GM23338 (cell line): ENCODE data around the gene WWOX. TPM values are rescaled to one million over a fixed set of nuclear protein-coding genes. Genes with fewer than 3 reads are reported as not detected.

Source experiments
- ATAC-seq: fragments of 200-7000 bp; cut with Tn5 transposase; 3 replicates; pipeline ENCODE4 v1.9.1; 2020
- DNase-seq: peaks from one replicate; pipeline ENCODE4 v3.0.0-alpha.2; 2015; ENCODE audit warnings: low spot score
- H2AFZ ChIP-seq: fragments of 200-600 bp; sonication (generic); 2 replicates; pipeline ENCODE4 v1.8.0; 2016; ENCODE audit warnings: antibody characterized with exemption, mild to moderate bottlenecking, moderate library complexity
- H3F3A ChIP-seq: fragments of 200-600 bp; sonication (generic); replicated peaks from 2 replicates; pipeline ENCODE4 v1.8.0; 2017; ENCODE audit warnings: antibody characterized with exemption, mixed run types, low read depth
- H3K27ac ChIP-seq: fragments of 200-600 bp; sonication (generic); 2 replicates; pipeline ENCODE4 v1.6.1; 2016; ENCODE audit warnings: low read depth
- H3K27me3 ChIP-seq: fragments of 200-600 bp; sonication (generic); 2 replicates; pipeline ENCODE4 v1.8.0; 2016; ENCODE audit warnings: mild to moderate bottlenecking, mixed run types, moderate library complexity; ENCODE audit not compliant: insufficient read depth
- H3K36me3 ChIP-seq: fragments of 200-600 bp; sonication (generic); 2 replicates; pipeline ENCODE4 v1.8.0; 2016; ENCODE audit warnings: mild to moderate bottlenecking; ENCODE audit not compliant: insufficient read depth
- H3K4me1 ChIP-seq: fragments of 200-600 bp; sonication (generic); 2 replicates; pipeline ENCODE4 v1.8.0; 2016; ENCODE audit warnings: mild to moderate bottlenecking, moderate library complexity; ENCODE audit not compliant: insufficient read depth
- H3K4me2 ChIP-seq: fragments of 200-600 bp; sonication (generic); 2 replicates; pipeline ENCODE4 v1.7.1; 2017; ENCODE audit warnings: mixed run types
- H3K4me3 ChIP-seq: fragments of 200-600 bp; sonication (generic); 2 replicates; pipeline ENCODE4 v1.6.1; 2016; ENCODE audit warnings: mixed run types
- H3K79me2 ChIP-seq: fragments of 200-600 bp; sonication (generic); replicated peaks from 2 replicates; pipeline ENCODE4 v1.8.0; 2017; ENCODE audit warnings: mild to moderate bottlenecking; ENCODE audit not compliant: insufficient read depth
- H3K9me2 ChIP-seq: fragments of 200-600 bp; sonication (generic); 2 replicates; pipeline ENCODE4 v1.8.0; 2017; ENCODE audit not compliant: insufficient read depth
- H4K20me1 ChIP-seq: fragments of 200-600 bp; sonication (generic); replicated peaks from 2 replicates; pipeline ENCODE4 v1.8.0; 2017; ENCODE audit warnings: mild to moderate bottlenecking; ENCODE audit not compliant: insufficient read depth
- H3K27ac Mint-ChIP-seq: 2 replicates; pipeline ENCODE4 v1.8.0; 2020; ENCODE audit warnings: inconsistent platforms, mild to moderate bottlenecking, moderate library complexity, mixed read lengths
- H3K27me3 Mint-ChIP-seq: 3 replicates; pipeline ENCODE4 v1.8.0; 2022; ENCODE audit warnings: low read depth, mild to moderate bottlenecking, moderate library complexity, mixed read lengths, inconsistent platforms; ENCODE audit not compliant: insufficient read depth, poor library complexity
- H3K36me3 Mint-ChIP-seq: 3 replicates; pipeline ENCODE4 v1.8.0; 2021; ENCODE audit warnings: low read depth, mild to moderate bottlenecking, inconsistent platforms, moderate library complexity, mixed read lengths
- H3K4me1 Mint-ChIP-seq: 3 replicates; pipeline ENCODE4 v1.8.0; 2020; ENCODE audit warnings: mild to moderate bottlenecking, inconsistent platforms, mixed read lengths
- H3K4me3 Mint-ChIP-seq: 3 replicates; pipeline ENCODE4 v1.8.0; 2021; ENCODE audit warnings: moderate library complexity, mild to moderate bottlenecking, inconsistent platforms, mixed read lengths
- H3K9me3 Mint-ChIP-seq: 3 replicates; pipeline ENCODE4 v1.8.0; 2020; ENCODE audit warnings: moderate library complexity, mild to moderate bottlenecking, inconsistent platforms, mixed read lengths
- EZH2phosphoT487 ChIP-seq: fragments of 200-600 bp; sonication (generic); IDR thresholded peaks from one replicate; pipeline ENCODE4 v1.8.1; 2018; ENCODE audit warnings: antibody characterized with exemption; ENCODE audit not compliant: unreplicated experiment
- JUNB ChIP-seq: IDR thresholded peaks from one replicate; pipeline ENCODE4 v1.6.1; 2016; ENCODE audit warnings: antibody characterized with exemption; ENCODE audit not compliant: unreplicated experiment
- NANOG ChIP-seq: IDR thresholded peaks from 2 replicates; pipeline ENCODE4 v1.6.1; 2016; ENCODE audit warnings: antibody characterized with exemption, borderline replicate concordance
- POLR2AphosphoS5 ChIP-seq: IDR thresholded peaks from 2 replicates; pipeline ENCODE4 v1.6.1; 2016; ENCODE audit warnings: antibody characterized with exemption, low read depth
- STAT1 ChIP-seq: IDR thresholded peaks from one replicate; pipeline ENCODE4 v1.6.1; 2016; ENCODE audit warnings: antibody characterized with exemption; ENCODE audit not compliant: unreplicated experiment
- ZNF114 ChIP-seq: fragments of 250-450 bp; sonication (Bioruptor Pico); IDR thresholded peaks from 2 replicates; pipeline ENCODE4 v1.5.0; 2020; ENCODE audit warnings: mild to moderate bottlenecking, moderate library complexity
- ZNF331 ChIP-seq: fragments of 250-450 bp; sonication (Bioruptor Pico); IDR thresholded peaks from 2 replicates; pipeline ENCODE4 v1.5.0; 2020; ENCODE audit warnings: low read depth, mild to moderate bottlenecking, moderate library complexity
- polyA plus RNA-seq: library from polyadenylated mRNA; unstranded; fragments of >200 nt; fragmentation: Nextera tagmentation; extraction: Ambion mirVana; gene quantifications from 2 replicates; pipeline ENCODE4 v1.2.1, GENCODE V29; 2016
- total RNA-seq: library from RNA; depleted of rRNA; stranded (reverse); fragments of >200 nt; shearing (Covaris generic); gene quantifications from 2 replicates; pipeline ENCODE4 v1.2.3, GENCODE V29; 2014
- TF ChIP-seq, protein P1 (sequence below), 2 experiments: fragments of 200-600 bp in 1 of 2; sonication (generic) in 1 of 2; conservative IDR thresholded peaks; 2 replicates each; pipeline versions ENCODE4 v1.5.1 to v1.6.1; 2016 to 2017; ENCODE audit warnings: antibody characterized with exemption in 2 of 2, low read depth in 2 of 2, mild to moderate bottlenecking in 2 of 2, moderate library complexity in 1 of 2
- TF ChIP-seq, protein P2 (sequence below): IDR thresholded peaks from 2 replicates; pipeline ENCODE4 v1.6.1; 2016; ENCODE audit warnings: antibody characterized with exemption
- TF ChIP-seq, protein P3 (sequence below): fragments of 250-450 bp; sonication (Bioruptor Pico); IDR thresholded peaks from 2 replicates; pipeline ENCODE4 v1.5.0; 2020; ENCODE audit warnings: mild to moderate bottlenecking, moderate library complexity
- TF ChIP-seq, protein P4 (sequence below): IDR thresholded peaks from one replicate; pipeline ENCODE4 v1.6.1; 2018; ENCODE audit warnings: antibody characterized with exemption; ENCODE audit not compliant: unreplicated experiment

The WWOX gene
- total and polyA plus RNA-seq, 2 experiments from 2014 or later = 10.0 to 19.3 TPM

- Mint-ChIP-seq H3K4me1 (peaks cover 11% of the 10 kb centered on the region), H3K27me3 (peaks cover 5% of the 10 kb centered on the region), H3K36me3 (no peaks in the 10 kb centered on the region), H3K4me3 (no peak overlapping the region), H3K9me3 (no peaks in the 10 kb centered on the region), H3K27ac (no peak overlapping the region)
- no peaks in the 10 kb centered on the region for H3K27me3 ChIP-seq
- H3K4me2 ChIP-seq = no peak overlapping the region
- peaks cover 10% of the 10 kb centered on the region; the same call in 1 of the 2 replicates for H3K4me1 ChIP-seq
- H3K4me3 ChIP-seq = no peak overlapping the region
- ATAC-seq (no peak), DNase-seq (no peak)
- peaks cover 14% of the 10 kb centered on the region for H3K9me2 ChIP-seq
- no peak overlapping the region for H3K27ac ChIP-seq
- no peaks in the 10 kb centered on the region for H3K79me2 ChIP-seq
- TF ChIP-seq, protein P1, sequence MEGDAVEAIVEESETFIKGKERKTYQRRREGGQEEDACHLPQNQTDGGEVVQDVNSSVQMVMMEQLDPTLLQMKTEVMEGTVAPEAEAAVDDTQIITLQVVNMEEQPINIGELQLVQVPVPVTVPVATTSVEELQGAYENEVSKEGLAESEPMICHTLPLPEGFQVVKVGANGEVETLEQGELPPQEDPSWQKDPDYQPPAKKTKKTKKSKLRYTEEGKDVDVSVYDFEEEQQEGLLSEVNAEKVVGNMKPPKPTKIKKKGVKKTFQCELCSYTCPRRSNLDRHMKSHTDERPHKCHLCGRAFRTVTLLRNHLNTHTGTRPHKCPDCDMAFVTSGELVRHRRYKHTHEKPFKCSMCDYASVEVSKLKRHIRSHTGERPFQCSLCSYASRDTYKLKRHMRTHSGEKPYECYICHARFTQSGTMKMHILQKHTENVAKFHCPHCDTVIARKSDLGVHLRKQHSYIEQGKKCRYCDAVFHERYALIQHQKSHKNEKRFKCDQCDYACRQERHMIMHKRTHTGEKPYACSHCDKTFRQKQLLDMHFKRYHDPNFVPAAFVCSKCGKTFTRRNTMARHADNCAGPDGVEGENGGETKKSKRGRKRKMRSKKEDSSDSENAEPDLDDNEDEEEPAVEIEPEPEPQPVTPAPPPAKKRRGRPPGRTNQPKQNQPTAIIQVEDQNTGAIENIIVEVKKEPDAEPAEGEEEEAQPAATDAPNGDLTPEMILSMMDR (conservative IDR thresholded peaks at IDR 0.05; ENCODE audit: low read depth in 2 of 2) = no peak
- no peak for TF ChIP-seq POLR2AphosphoS5
- TF ChIP-seq, protein P2, sequence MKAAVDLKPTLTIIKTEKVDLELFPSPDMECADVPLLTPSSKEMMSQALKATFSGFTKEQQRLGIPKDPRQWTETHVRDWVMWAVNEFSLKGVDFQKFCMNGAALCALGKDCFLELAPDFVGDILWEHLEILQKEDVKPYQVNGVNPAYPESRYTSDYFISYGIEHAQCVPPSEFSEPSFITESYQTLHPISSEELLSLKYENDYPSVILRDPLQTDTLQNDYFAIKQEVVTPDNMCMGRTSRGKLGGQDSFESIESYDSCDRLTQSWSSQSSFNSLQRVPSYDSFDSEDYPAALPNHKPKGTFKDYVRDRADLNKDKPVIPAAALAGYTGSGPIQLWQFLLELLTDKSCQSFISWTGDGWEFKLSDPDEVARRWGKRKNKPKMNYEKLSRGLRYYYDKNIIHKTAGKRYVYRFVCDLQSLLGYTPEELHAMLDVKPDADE = no peak
- no peak for TF ChIP-seq ZNF331 (CRISPR knock-in tag)
- TF ChIP-seq, protein P3, sequence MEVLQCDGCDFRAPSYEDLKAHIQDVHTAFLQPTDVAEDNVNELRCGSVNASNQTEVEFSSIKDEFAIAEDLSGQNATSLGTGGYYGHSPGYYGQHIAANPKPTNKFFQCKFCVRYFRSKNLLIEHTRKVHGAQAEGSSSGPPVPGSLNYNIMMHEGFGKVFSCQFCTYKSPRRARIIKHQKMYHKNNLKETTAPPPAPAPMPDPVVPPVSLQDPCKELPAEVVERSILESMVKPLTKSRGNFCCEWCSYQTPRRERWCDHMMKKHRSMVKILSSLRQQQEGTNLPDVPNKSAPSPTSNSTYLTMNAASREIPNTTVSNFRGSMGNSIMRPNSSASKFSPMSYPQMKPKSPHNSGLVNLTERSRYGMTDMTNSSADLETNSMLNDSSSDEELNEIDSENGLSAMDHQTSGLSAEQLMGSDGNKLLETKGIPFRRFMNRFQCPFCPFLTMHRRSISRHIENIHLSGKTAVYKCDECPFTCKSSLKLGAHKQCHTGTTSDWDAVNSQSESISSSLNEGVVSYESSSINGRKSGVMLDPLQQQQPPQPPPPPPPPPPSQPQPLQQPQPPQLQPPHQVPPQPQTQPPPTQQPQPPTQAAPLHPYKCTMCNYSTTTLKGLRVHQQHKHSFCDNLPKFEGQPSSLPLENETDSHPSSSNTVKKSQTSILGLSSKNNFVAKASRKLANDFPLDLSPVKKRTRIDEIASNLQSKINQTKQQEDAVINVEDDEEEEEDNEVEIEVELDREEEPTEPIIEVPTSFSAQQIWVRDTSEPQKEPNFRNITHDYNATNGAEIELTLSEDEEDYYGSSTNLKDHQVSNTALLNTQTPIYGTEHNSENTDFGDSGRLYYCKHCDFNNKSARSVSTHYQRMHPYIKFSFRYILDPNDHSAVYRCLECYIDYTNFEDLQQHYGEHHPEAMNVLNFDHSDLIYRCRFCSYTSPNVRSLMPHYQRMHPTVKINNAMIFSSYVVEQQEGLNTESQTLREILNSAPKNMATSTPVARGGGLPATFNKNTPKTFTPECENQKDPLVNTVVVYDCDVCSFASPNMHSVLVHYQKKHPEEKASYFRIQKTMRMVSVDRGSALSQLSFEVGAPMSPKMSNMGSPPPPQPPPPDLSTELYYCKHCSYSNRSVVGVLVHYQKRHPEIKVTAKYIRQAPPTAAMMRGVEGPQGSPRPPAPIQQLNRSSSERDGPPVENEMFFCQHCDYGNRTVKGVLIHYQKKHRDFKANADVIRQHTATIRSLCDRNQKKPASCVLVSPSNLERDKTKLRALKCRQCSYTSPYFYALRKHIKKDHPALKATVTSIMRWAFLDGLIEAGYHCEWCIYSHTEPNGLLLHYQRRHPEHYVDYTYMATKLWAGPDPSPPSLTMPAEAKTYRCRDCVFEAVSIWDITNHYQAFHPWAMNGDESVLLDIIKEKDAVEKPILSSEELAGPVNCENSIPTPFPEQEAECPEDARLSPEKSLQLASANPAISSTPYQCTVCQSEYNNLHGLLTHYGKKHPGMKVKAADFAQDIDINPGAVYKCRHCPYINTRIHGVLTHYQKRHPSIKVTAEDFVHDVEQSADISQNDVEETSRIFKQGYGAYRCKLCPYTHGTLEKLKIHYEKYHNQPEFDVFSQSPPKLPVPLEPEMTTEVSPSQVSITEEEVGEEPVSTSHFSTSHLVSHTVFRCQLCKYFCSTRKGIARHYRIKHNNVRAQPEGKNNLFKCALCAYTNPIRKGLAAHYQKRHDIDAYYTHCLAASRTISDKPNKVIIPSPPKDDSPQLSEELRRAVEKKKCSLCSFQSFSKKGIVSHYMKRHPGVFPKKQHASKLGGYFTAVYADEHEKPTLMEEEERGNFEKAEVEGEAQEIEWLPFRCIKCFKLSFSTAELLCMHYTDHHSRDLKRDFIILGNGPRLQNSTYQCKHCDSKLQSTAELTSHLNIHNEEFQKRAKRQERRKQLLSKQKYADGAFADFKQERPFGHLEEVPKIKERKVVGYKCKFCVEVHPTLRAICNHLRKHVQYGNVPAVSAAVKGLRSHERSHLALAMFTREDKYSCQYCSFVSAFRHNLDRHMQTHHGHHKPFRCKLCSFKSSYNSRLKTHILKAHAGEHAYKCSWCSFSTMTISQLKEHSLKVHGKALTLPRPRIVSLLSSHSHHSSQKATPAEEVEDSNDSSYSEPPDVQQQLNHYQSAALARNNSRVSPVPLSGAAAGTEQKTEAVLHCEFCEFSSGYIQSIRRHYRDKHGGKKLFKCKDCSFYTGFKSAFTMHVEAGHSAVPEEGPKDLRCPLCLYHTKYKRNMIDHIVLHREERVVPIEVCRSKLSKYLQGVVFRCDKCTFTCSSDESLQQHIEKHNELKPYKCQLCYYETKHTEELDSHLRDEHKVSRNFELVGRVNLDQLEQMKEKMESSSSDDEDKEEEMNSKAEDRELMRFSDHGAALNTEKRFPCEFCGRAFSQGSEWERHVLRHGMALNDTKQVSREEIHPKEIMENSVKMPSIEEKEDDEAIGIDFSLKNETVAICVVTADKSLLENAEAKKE = no peak
- no peak for TF ChIP-seq JUNB
- no peak for TF ChIP-seq STAT1
- TF ChIP-seq EZH2phosphoT487 = no peak
- no peak for TF ChIP-seq NANOG
- TF ChIP-seq ZNF114 (CRISPR knock-in tag) = no peak
- TF ChIP-seq, protein P4, sequence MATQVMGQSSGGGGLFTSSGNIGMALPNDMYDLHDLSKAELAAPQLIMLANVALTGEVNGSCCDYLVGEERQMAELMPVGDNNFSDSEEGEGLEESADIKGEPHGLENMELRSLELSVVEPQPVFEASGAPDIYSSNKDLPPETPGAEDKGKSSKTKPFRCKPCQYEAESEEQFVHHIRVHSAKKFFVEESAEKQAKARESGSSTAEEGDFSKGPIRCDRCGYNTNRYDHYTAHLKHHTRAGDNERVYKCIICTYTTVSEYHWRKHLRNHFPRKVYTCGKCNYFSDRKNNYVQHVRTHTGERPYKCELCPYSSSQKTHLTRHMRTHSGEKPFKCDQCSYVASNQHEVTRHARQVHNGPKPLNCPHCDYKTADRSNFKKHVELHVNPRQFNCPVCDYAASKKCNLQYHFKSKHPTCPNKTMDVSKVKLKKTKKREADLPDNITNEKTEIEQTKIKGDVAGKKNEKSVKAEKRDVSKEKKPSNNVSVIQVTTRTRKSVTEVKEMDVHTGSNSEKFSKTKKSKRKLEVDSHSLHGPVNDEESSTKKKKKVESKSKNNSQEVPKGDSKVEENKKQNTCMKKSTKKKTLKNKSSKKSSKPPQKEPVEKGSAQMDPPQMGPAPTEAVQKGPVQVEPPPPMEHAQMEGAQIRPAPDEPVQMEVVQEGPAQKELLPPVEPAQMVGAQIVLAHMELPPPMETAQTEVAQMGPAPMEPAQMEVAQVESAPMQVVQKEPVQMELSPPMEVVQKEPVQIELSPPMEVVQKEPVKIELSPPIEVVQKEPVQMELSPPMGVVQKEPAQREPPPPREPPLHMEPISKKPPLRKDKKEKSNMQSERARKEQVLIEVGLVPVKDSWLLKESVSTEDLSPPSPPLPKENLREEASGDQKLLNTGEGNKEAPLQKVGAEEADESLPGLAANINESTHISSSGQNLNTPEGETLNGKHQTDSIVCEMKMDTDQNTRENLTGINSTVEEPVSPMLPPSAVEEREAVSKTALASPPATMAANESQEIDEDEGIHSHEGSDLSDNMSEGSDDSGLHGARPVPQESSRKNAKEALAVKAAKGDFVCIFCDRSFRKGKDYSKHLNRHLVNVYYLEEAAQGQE = no peak
- no peaks in the 10 kb centered on the region for H3F3A ChIP-seq
- no peaks in the 10 kb centered on the region for H4K20me1 ChIP-seq
- no peak overlapping the region for H2AFZ ChIP-seq
- no peaks in the 10 kb centered on the region for H3K36me3 ChIP-seq
These were observed 970.2 kb downstream of the WWOX start for GRCh38 chr16:79069633-79070032.
